CD4-positive, CD25-positive, alpha-beta regulatory T cell (primary cell): ENCODE data around the gene CCR1. TPM values are rescaled to one million over a fixed set of nuclear protein-coding genes. Genes with fewer than 3 reads are reported as not detected.

ENCODE experiments used
- ATAC-seq, 2 donors: fragments of 150-1000 bp; cut with Tn5 transposase; one replicate each; pipeline ENCODE4 v1.10.0; 2021; ENCODE audit warnings: low read depth in 2 of 2, moderate number of reproducible peaks in 2 of 2, moderate library complexity in 1 of 2
- DNase-seq, 3 donors: peaks; one replicate each; pipeline versions ENCODE4 v3.0.0 to v3.0.0-alpha.2; 2012 to 2022; ENCODE audit warnings: mixed read lengths in 1 of 3
- H3K27ac ChIP-seq: one replicate; pipeline ENCODE4 v1.7.0; 2013; ENCODE audit warnings: mild to moderate bottlenecking, low read length; ENCODE audit not compliant: insufficient read depth, poor library complexity, severe bottlenecking
- H3K27me3 ChIP-seq: one replicate; pipeline ENCODE4 v1.7.0; 2013; ENCODE audit warnings: low read length; ENCODE audit not compliant: control insufficient read depth, insufficient read depth
- H3K36me3 ChIP-seq: one replicate; pipeline ENCODE4 v1.7.0; 2013; ENCODE audit warnings: mild to moderate bottlenecking, low read length, moderate library complexity; ENCODE audit not compliant: control insufficient read depth, insufficient read depth
- H3K4me1 ChIP-seq: 2 replicates; pipeline ENCODE4 v1.7.0; 2013; ENCODE audit warnings: mild to moderate bottlenecking, low read length; ENCODE audit not compliant: insufficient read depth, control insufficient read depth, poor library complexity, severe bottlenecking
- H3K4me3 ChIP-seq: one replicate; pipeline ENCODE4 v1.7.0; 2013; ENCODE audit warnings: low read depth, mild to moderate bottlenecking, low read length, moderate library complexity
- H3K9me3 ChIP-seq, 2 experiments: 1 replicate in 1 of 2; 2 replicates in 1 of 2; pipeline ENCODE4 v1.7.0; 2013; ENCODE audit warnings: low read length in 2 of 2, mild to moderate bottlenecking in 1 of 2, moderate library complexity in 1 of 2; ENCODE audit not compliant: control insufficient read depth in 2 of 2
- H3K27ac Mint-ChIP-seq, 3 donors: one replicate each; pipeline ENCODE4 v1.8.0; 2020 to 2022; ENCODE audit warnings: mild to moderate bottlenecking in 3 of 3, mixed read lengths in 3 of 3, moderate library complexity in 2 of 3
- H3K27me3 Mint-ChIP-seq: one replicate; pipeline ENCODE4 v1.8.0; 2022; ENCODE audit warnings: mild to moderate bottlenecking, mixed read lengths
- H3K36me3 Mint-ChIP-seq: one replicate; pipeline ENCODE4 v1.8.0; 2020; ENCODE audit warnings: mixed read lengths
- H3K4me1 Mint-ChIP-seq, 4 donors: one replicate each; pipeline ENCODE4 v1.8.0; 2020 to 2022; ENCODE audit warnings: mixed read lengths in 4 of 4, mild to moderate bottlenecking in 1 of 4
- H3K4me3 Mint-ChIP-seq, 4 donors: one replicate each; pipeline ENCODE4 v1.8.0; 2020 to 2022; ENCODE audit warnings: mild to moderate bottlenecking in 4 of 4, mixed read lengths in 4 of 4, moderate library complexity in 3 of 4
- H3K9me3 Mint-ChIP-seq, 7 donors: one replicate each; pipeline ENCODE4 v1.8.0; 2020 to 2022; ENCODE audit warnings: mixed read lengths in 7 of 7, mild to moderate bottlenecking in 3 of 7, moderate library complexity in 2 of 7
- polyA plus RNA-seq, 4 donors: library from polyadenylated mRNA; unstranded; fragments of 300-500 nt; fragmentation: Illumina TruSeq; gene quantifications; one replicate each; pipeline ENCODE4 v1.2.3, GENCODE V29; 2021
- total RNA-seq: library from RNA; stranded (reverse); gene quantifications from one replicate; pipeline ENCODE4 v1.2.3, GENCODE V29; 2022

Gene CCR1
- total and polyA plus RNA-seq, 5 donors from 2014 or later: 0.11 to 1.0 (median 0.25) TPM; not detected in 1

DNA sequence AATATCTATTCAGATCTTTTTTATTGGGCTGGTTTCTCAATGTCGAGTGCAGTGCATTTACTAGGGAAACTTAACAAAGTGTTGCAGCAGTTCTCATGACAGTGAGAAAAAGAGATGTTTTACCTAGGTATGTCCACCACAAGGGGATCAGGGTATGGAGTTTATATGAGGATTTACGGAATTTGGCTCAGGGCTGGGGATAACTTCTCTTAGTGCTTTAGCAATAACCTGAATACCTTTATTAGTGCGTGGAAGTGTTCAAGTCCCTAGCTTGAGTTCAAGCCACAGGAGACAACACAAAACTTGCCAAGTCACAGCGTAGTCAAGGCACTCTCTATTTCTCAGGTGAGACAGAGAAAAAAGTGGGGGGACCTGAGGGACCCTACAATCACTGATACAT is 30.3 kb upstream of the CCR1 start:
- Mint-ChIP-seq H3K4me1 (peaks cover 5 to 18% (median 13%) of the 10 kb centered on the region in 4 donors), H3K27ac (peak overlapping the region in 1 of 3 donors; percentile 12), H3K36me3 (no peaks in the 10 kb centered on the region), H3K4me3 (no peak overlapping the region), H3K9me3 (peaks cover 0 to 2% (median 0%) of the 10 kb centered on the region in 7 donors), H3K27me3 (peaks cover 4% of the 10 kb centered on the region)
- DNase-seq (no peak), ATAC-seq (no peak)
- no peaks in the 10 kb centered on the region for H3K36me3 ChIP-seq
- peaks cover 15% of the 10 kb centered on the region for H3K4me1 ChIP-seq
- no peaks in the 10 kb centered on the region for H3K27me3 ChIP-seq
- H3K4me3 ChIP-seq: no peak overlapping the region
- no peaks in the 10 kb centered on the region for H3K9me3 ChIP-seq
- H3K27ac ChIP-seq: no peak overlapping the region

DNA sequence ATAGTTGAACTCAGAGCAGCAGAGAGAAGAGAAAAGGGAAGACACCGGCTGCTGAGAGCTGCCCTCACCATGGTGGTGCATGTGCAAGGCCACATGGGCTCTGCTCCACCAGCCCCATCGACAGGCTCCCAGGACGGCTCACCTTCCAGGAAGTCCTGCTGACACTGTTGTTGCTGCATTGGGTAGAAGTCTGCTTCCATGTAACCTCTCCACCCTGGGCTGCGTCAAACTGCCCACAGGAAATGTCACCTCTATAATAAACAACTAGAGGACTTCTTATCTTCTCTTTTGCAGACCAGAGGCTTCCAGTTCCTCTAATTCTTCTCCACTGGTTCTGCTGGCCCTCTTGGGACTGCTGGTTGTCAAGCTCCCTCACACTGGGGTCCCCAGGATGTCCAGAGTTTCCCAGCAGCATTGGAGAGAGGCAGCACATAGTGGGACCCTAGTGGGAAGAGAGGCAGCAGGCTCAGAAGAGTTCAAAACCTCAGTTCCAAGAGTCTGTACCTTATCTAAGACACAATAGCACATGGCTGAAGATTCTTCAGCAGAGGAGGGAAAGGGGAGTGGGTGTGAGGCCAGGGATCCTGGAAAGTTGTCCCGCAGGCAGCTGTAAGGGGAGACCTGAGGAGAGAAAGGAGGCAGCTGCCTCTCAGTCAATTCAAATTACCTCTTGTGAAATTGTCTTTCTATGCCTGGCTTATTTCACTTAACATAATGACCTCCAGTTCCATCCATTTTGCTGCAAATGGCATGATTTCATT is 28.4 kb upstream of the CCR1 start:
- no peak for ATAC-seq
- peak overlapping the region in 1 of 3 donors; percentile 63 for H3K27ac Mint-ChIP-seq
- H3K36me3 ChIP-seq: no peaks in the 10 kb centered on the region
- H3K36me3 Mint-ChIP-seq: no peaks in the 10 kb centered on the region
- no peaks in the 10 kb centered on the region for H3K9me3 ChIP-seq
- peaks cover 0 to 2% (median 0%) of the 10 kb centered on the region in 7 donors for H3K9me3 Mint-ChIP-seq
- peaks cover 0 to 5% (median 2%) of the 10 kb centered on the region in 4 donors for H3K4me1 Mint-ChIP-seq
- no peaks in the 10 kb centered on the region for H3K27me3 ChIP-seq
- H3K4me3 Mint-ChIP-seq: no peak overlapping the region
- no peak overlapping the region for H3K27ac ChIP-seq
- peaks cover 3% of the 10 kb centered on the region for H3K4me1 ChIP-seq
- DNase-seq: no peak
- H3K4me3 ChIP-seq: no peak overlapping the region
- H3K27me3 Mint-ChIP-seq: peaks cover 4% of the 10 kb centered on the region

DNA sequence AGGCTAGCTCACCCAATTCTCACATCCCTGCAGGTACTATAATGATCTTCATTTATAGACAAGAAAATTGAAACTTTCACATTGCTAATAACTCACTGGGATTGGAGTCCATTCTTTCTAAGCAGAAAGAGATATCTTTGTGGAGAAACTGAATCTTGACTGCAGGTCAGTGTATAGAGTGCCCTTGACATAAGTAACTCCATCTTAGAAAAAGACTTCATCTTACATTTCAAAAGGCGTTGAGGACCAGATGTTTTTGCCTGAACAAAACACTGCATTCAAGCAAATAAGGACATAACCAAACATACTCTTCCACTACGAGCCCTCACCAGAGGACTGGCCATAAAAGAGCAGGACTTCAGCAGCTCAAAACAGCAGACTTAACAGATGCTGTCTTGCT is 27.3 kb upstream of the CCR1 start:
- no peak overlapping the region for H3K4me3 ChIP-seq
- Mint-ChIP-seq H3K4me1 (peaks cover 2 to 9% (median 6%) of the 10 kb centered on the region in 4 donors), H3K27ac (no peak overlapping the region), H3K9me3 (peaks cover 0 to 2% (median 0%) of the 10 kb centered on the region in 7 donors), H3K4me3 (no peak overlapping the region), H3K36me3 (no peaks in the 10 kb centered on the region), H3K27me3 (peaks cover 3% of the 10 kb centered on the region)
- H3K4me1 ChIP-seq: peaks cover 5% of the 10 kb centered on the region
- H3K36me3 ChIP-seq: no peaks in the 10 kb centered on the region
- no peak for ATAC-seq
- no peak overlapping the region for H3K27ac ChIP-seq
- no peak for DNase-seq
- no peaks in the 10 kb centered on the region for H3K9me3 ChIP-seq
- H3K27me3 ChIP-seq: no peaks in the 10 kb centered on the region

DNA sequence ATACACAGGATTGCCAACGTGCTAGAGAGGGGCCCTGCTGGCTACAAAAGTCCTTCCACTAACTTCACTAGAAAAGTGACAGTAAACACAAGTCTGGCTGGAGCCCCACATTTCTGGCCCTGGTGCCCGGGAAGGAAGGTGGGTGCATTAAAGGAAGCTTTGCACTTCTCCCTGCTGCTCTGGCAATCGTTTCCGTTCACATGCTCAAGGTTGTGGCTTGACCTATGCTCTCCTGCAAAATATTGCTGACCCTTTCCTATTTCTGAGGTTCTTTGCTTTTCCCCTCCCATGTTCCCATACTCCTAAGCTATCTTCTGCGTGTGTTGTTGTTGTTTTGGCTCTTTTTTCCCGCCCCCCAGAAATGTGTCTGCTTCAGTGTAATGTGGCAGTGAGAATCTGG is 25.1 kb upstream of the CCR1 start:
- DNase-seq (no peak), ATAC-seq (no peak)
- H3K27me3 ChIP-seq: no peaks in the 10 kb centered on the region
- H3K27ac ChIP-seq: no peak overlapping the region
- H3K36me3 ChIP-seq: no peaks in the 10 kb centered on the region
- Mint-ChIP-seq H3K27me3 (peaks cover 1% of the 10 kb centered on the region), H3K9me3 (no peaks in the 10 kb centered on the region), H3K4me3 (no peak overlapping the region), H3K27ac (no peak overlapping the region), H3K36me3 (no peaks in the 10 kb centered on the region), H3K4me1 (peaks cover 10 to 25% (median 15%) of the 10 kb centered on the region in 4 donors)
- no peaks in the 10 kb centered on the region for H3K9me3 ChIP-seq
- peaks cover 5% of the 10 kb centered on the region for H3K4me1 ChIP-seq
- no peak overlapping the region for H3K4me3 ChIP-seq

DNA sequence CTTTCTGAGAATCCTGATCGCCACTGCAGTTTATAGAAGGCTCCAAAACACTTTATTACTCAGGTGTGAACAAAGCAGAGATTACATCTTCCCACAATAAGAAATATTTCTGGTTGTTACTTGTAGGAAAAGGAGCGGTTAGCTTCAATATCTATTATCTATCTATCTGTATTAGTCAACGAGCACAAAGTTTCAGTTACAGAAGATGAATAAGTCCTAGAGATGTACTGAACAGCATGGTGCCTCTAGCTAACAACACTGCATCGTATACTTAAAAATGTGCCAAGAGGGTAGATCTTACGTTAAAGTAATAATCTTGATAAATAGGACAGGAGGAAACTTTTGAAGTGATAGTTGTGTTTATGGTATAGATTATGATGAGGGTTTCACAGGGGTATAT is 23.2 kb upstream of the CCR1 start:
- Mint-ChIP-seq H3K27me3 (peaks cover 6% of the 10 kb centered on the region), H3K4me1 (peaks cover 13 to 32% (median 19%) of the 10 kb centered on the region in 4 donors), H3K36me3 (no peaks in the 10 kb centered on the region), H3K4me3 (no peak overlapping the region), H3K27ac (peak overlapping the region in 2 of 3 donors; percentile 5 to 54), H3K9me3 (peaks cover 0 to 3% (median 2%) of the 10 kb centered on the region in 7 donors)
- H3K27ac ChIP-seq: no peak overlapping the region
- no peaks in the 10 kb centered on the region for H3K9me3 ChIP-seq
- H3K27me3 ChIP-seq: no peaks in the 10 kb centered on the region
- H3K4me1 ChIP-seq: peaks cover 5% of the 10 kb centered on the region
- DNase-seq: no peak
- no peak overlapping the region for H3K4me3 ChIP-seq
- ATAC-seq: no peak
- H3K36me3 ChIP-seq: no peaks in the 10 kb centered on the region

DNA sequence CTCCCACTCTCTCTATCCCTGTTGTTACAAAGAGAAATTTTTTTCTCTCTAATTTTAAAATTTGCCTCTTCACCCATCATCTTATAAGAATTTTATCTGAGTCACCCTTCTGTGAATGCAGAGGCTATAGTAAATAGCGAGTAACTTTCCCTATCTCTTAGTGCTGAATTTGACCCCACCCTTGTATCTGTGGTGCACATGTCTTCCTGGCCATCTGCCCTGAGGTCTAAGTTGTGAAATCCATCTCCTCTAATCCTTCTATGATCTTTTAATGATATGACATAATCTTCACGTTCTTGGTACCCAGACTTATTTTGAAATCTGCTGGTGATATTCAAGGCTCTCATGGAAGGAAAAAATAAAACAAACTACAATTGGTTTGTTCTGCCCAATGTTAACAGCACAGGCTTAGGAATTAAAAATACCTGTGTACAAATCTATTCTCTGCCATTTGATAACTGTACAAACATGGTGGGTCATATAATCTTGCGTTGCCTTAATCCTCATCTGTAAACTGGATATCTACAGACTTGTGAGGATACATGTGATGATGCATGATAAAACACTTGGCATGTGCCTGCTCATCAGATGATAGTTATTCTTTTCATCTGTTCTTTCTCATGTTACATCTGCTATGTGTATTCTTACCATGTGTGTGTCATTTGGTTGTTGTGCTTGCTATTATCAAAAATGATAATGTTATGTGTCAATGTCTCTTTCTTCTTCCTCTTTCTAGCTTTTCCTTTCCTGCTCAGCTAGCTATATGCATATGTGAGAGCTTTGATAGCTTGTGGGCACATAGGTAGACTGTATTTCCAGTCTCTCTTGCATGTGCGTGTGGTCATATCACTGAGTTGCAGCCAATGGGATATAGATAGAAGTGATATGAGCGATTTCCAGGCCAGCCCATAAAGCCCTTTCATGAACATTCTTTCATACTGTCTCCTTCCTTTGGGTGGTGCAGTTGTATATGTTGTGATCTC is 20.4 kb upstream of the CCR1 start:
- Mint-ChIP-seq H3K27ac (no peak overlapping the region), H3K27me3 (peaks cover 6% of the 10 kb centered on the region), H3K36me3 (no peaks in the 10 kb centered on the region), H3K4me1 (peaks cover 13 to 33% (median 19%) of the 10 kb centered on the region in 4 donors), H3K9me3 (peaks cover 0 to 5% (median 2%) of the 10 kb centered on the region in 7 donors), H3K4me3 (peak overlapping the region in 2 of 4 donors; percentile 20 to 42)
- ATAC-seq (peak; percentile 58 to 62), DNase-seq (peak in 1 of 3 donors; percentile 72)
- Histone ChIP-seq H3K4me3 (no peak overlapping the region), H3K27ac (no peak overlapping the region), H3K4me1 (peaks cover 5% of the 10 kb centered on the region), H3K36me3 (no peaks in the 10 kb centered on the region), H3K27me3 (no peaks in the 10 kb centered on the region), H3K9me3 (no peaks in the 10 kb centered on the region)

DNA sequence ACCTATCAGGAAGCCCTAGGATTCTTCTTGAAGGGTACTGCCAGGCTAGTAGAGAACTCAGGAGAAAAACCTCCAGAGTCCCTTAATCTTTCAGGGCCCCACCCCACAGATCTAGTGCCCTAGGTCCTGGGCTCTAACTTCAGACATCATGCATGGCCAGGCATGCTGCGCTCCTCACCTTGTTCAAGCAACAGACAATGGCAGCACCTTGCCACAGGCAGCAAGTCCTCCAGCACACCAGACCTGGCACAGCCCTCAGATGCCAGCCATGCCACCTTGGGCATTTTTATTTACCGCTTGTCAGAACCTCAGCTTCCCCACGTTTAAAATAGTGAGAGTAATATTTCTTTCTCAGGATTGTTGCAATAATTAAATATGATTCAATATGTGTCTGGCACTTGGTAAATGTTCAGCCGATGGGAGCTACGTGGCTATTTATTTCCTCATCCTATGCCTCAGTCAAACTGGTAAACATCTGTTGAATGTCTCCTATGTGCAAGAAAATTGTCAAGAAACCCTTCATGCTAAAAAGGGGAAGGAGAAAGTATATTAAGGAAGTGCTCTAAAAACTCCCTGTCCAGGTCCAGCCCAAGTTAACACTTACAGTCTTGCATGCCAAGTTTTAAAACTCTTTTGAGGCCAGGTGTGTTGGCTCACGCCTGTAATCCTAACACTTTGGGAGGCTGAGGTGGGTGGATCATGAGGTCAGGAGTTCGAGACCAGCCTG is 14.5 kb upstream of the CCR1 start:
- ATAC-seq (peak in 1 of 2 donors; percentile 16), DNase-seq (no peak)
- peaks cover 0 to 7% (median 3%) of the 10 kb centered on the region in 7 donors for H3K9me3 Mint-ChIP-seq
- H3K27ac ChIP-seq: no peak overlapping the region
- H3K36me3 Mint-ChIP-seq: no peaks in the 10 kb centered on the region
- peaks cover 0 to 7% (median under 1%) of the 10 kb centered on the region in 4 donors for H3K4me1 Mint-ChIP-seq
- no peak overlapping the region for H3K27ac Mint-ChIP-seq
- no peaks in the 10 kb centered on the region for H3K27me3 Mint-ChIP-seq
- H3K36me3 ChIP-seq: no peaks in the 10 kb centered on the region
- no peaks in the 10 kb centered on the region for H3K4me1 ChIP-seq
- H3K4me3 Mint-ChIP-seq: no peak overlapping the region
- no peaks in the 10 kb centered on the region for H3K9me3 ChIP-seq
- no peaks in the 10 kb centered on the region for H3K27me3 ChIP-seq
- H3K4me3 ChIP-seq: no peak overlapping the region
